ENCODE measurements around the gene SLC22A23.

- TF ChIP-seq ZNF274 (IDR thresholded peaks at IDR 0.05; ENCODE audit: low read depth, low read length) (no peak), YY1 (IDR thresholded peaks at IDR 0.05; ENCODE audit: insufficient read depth, insufficient read length) (no peak)
Observed at GRCh38 chr6:3305216-3305565, 151.7 kb downstream of the SLC22A23 start.
